ENCODE results near the gene SERPINE1.
"Not testable (repeated sequence)": the region's sequence is repeated elsewhere in the genome, so short reads cannot be mapped to it uniquely, and the experiment has no call there.

Gene SERPINE1

GRCh38 chr7:101122933-101123702, 3.8 kb upstream of the SERPINE1 start:
- DNase-seq (ENCODE audit: low read depth in 2 of 2), result no peak

GRCh38 chr7:101123703-101124068, 3.2 kb upstream of the SERPINE1 start:
- no peak for DNase-seq (ENCODE audit: low read depth in 2 of 2)

- DNase-seq (ENCODE audit: low read depth in 2 of 2), result no peak
Observed at GRCh38 chr7:101124376-101125056, 2.4 kb upstream of the SERPINE1 start.

- no peak for DNase-seq (ENCODE audit: low read depth in 2 of 2)
Observed at GRCh38 chr7:101125989-101126650, 784 bp upstream of the SERPINE1 start.

GRCh38 chr7:101127460-101128039, 646 bp downstream of the SERPINE1 start:
- DNase-seq (ENCODE audit: low read depth in 2 of 2), result no peak

- no peak for DNase-seq (ENCODE audit: low read depth in 2 of 2)
Observed at GRCh38 chr7:101128040-101128834, 1.3 kb downstream of the SERPINE1 start.

GRCh38 chr7:101129603-101130117, 2.8 kb downstream of the SERPINE1 start:
- no peak for DNase-seq (ENCODE audit: low read depth in 2 of 2)

- not testable (repeated sequence) for DNase-seq (ENCODE audit: low read depth in 2 of 2)
Observed at GRCh38 chr7:101132626-101133600, 6.0 kb downstream of the SERPINE1 start.

GRCh38 chr7:101133621-101134398, 6.9 kb downstream of the SERPINE1 start:
- DNase-seq (ENCODE audit: low read depth in 2 of 2), result no peak

GRCh38 chr7:101134399-101134980, 7.6 kb downstream of the SERPINE1 start:
- no peak for DNase-seq (ENCODE audit: low read depth in 2 of 2)

- no peak for DNase-seq (ENCODE audit: low read depth in 2 of 2)
Observed at GRCh38 chr7:101137651-101138212, 10.8 kb downstream of the SERPINE1 start.

GRCh38 chr7:101138213-101138870, 11.4 kb downstream of the SERPINE1 start:
- peak; percentile 88 to 89 for DNase-seq (ENCODE audit: low read depth in 2 of 2)

- no peak for DNase-seq (ENCODE audit: low read depth in 2 of 2)
Observed at GRCh38 chr7:101140339-101140699, 13.4 kb downstream of the SERPINE1 start.

- no peak for DNase-seq (ENCODE audit: low read depth in 2 of 2)
Observed at GRCh38 chr7:101140746-101141382, 14.0 kb downstream of the SERPINE1 start.

GRCh38 chr7:101151908-101152651, 25.2 kb downstream of the SERPINE1 start:
- DNase-seq (ENCODE audit: low read depth in 2 of 2), result no peak

- peak; percentile 80 to 85 for DNase-seq (ENCODE audit: low read depth in 2 of 2)
Observed at GRCh38 chr7:101153969-101154692, 27.2 kb downstream of the SERPINE1 start, which contains the start of gene AP1S1. TSS of gene AP1S1 (plus strand) at chr7:101154476. CDS start at chr7:101154515, 39 bp downstream.
